8988T (cell line): Measurements from ENCODE around the gene CHRNE.

Experiments
- DNase-seq: peaks from one replicate; pipeline ENCODE4 v3.0.0; 2011

CHRNE gene

GRCh38 chr17:4851084-4851483 lies 51.8 kb downstream of the CHRNE start:
- DNase-seq: no peak

DNA sequence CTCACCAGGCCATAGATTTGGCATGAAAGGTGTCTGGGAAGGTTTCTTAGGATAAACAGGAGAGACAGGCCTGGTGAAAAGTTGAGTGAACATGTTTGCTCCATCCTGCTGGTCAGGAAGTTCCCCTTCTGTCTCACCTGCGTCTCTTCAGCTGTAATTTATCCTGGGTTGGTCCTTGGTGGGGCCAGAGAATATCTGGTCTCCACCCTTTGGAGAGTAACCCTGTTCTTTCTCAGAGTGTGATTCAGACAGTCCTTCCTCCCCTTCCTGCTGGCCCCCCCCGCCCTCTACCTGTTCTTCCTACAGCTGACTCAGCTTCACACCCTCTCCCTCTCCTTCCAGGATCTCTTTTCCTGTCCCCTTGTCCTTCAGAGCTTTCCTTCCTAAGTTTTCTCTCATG lies 52.7 kb downstream of the CHRNE start:
- DNase-seq: no peak

GRCh38 chr17:4849011-4849536 lies 53.8 kb downstream of the CHRNE start:
- DNase-seq: no peak
